Measurements from ENCODE around the gene RNF149. TPM values are rescaled to one million over a fixed set of nuclear protein-coding genes. Genes with fewer than 3 reads are reported as not detected.

RNF149 gene
- total and polyA plus RNA-seq, 9 of the 15 experiments (the other 6 are each of a cell fraction or from before 2014, with no cell fraction given): 9.0 to 31.5 (median 22.8) TPM

DNA sequence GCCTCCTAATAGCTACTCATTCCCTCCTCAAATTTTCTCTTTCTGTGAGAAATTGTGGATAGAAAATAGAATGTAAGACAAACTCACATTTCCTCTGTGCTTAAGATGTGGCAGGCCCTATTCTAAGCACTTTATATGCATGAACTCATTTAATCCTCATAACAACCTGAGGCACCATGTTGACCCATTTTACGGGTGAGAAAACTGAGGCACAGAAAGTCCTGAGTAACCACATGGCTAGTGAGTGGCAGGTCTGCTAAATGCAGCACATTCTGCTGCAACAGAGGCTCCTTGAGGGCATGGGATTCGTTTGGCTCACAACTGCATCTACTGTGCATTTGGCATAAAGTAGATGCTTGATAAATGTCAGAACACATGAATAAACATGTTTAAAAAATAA is 22.7 kb upstream of the RNF149 start:
- no peak overlapping the region for H3K9ac ChIP-seq (ENCODE audit: insufficient read depth in 1 of 2, low read depth in 2 of 2, low read length in 2 of 2)
- 7% methylated on average over 2 of the region's 2 CpGs for WGBS (ENCODE audit: insufficient coverage, low coverage, missing lambda C conversion rate)
- CTCF ChIA-PET (ENCODE audit: low intra/inter-chr PET ratio): no interaction called here
- H3K79me2 ChIP-seq (ENCODE audit: control insufficient read depth, insufficient read depth, low read length): no peaks in the 10 kb centered on the region
- BruUV-seq (replicated peaks): no TSS peak
- no peak overlapping the region for H3K27ac ChIP-seq (ENCODE audit: extremely low read depth, low read depth, low read length)
- no peaks in the 10 kb centered on the region for H3K9me1 ChIP-seq (ENCODE audit: control insufficient read depth, insufficient read depth, low read length)
- no peak overlapping the region for H3K4me3 ChIP-seq
- DNase-seq (ENCODE audit: extremely low read depth in 1 of 4, low spot score in 3 of 4) (no peak), FAIRE-seq (peak; percentile 19), ATAC-seq (no peak)
- H3K36me3 ChIP-seq (ENCODE audit: control insufficient read depth, insufficient read depth, low read length): no peaks in the 10 kb centered on the region
- peaks cover 11 to 38% of the 10 kb centered on the region in 2 experiments for H3K27me3 ChIP-seq (ENCODE audit: control insufficient read depth in 2 of 2, insufficient read depth in 2 of 2, low read length in 2 of 2)
- H4K20me1 ChIP-seq (replicated peaks; ENCODE audit: control insufficient read depth, insufficient read depth, low read length): no peaks in the 10 kb centered on the region
- POLR2A ChIA-PET: no interaction called here
- H2AFZ ChIP-seq (ENCODE audit: low read depth, low read length): no peak overlapping the region
- intact Hi-C loops (cut with micrococcal nuclease) (no loop called here), in situ Hi-C loops (cut with MboI) (loop anchor here (10.0 kb wide), 1 partner anchor 296 kb away; no protein-coding TSS in a partner anchor)
- H3K4me2 ChIP-seq (ENCODE audit: insufficient read depth, low read length): no peak overlapping the region
- H3K4me1 ChIP-seq (replicated peaks in 1 of 2; ENCODE audit: control insufficient read depth in 2 of 2, insufficient read depth in 2 of 2, low read length in 2 of 2): no peaks in the 10 kb centered on the region; a peak in 1 of 5 replicates
- TF ChIP-seq ADNP (tag; IDR thresholded peaks at IDR 0.05) (0 out of 2 replicates have a peak, but pooled peaks have one; percentile 39), KDM1A (IDR thresholded peaks at IDR 0.05) (peak; percentile 50 to 65; a peak in 3 of 4 replicates), RCOR1 (IDR thresholded peaks at IDR 0.05; ENCODE audit: borderline replicate concordance in 1 of 2, low read depth in 2 of 2, low read length in 2 of 2) (0 out of 4 replicates have a peak, but pooled peaks of 1 of the 2 experiments have one; percentile 20), HSF4 (CRISPR knock-in tag; IDR thresholded peaks at IDR 0.05; ENCODE audit: borderline replicate concordance) (no peak), FOXJ3 (CRISPR knock-in tag; IDR thresholded peaks at IDR 0.05) (no peak), RBM25 (IDR thresholded peaks at IDR 0.05; ENCODE audit: low read depth, low read length, severe bottlenecking) (peak; percentile 86), BCOR (IDR thresholded peaks at IDR 0.05) (peak; percentile 82), CHD4 (IDR thresholded peaks at IDR 0.05; ENCODE audit: insufficient read depth, insufficient replicate concordance, low read depth, low read length, poor library complexity, severe bottlenecking) (peak; percentile 85)
- no peaks in the 10 kb centered on the region for H3K9me3 ChIP-seq (replicated peaks; ENCODE audit: control insufficient read depth, insufficient read depth, low read depth, low read length)
